Measurements from ENCODE around the gene SERGEF.

DNA sequence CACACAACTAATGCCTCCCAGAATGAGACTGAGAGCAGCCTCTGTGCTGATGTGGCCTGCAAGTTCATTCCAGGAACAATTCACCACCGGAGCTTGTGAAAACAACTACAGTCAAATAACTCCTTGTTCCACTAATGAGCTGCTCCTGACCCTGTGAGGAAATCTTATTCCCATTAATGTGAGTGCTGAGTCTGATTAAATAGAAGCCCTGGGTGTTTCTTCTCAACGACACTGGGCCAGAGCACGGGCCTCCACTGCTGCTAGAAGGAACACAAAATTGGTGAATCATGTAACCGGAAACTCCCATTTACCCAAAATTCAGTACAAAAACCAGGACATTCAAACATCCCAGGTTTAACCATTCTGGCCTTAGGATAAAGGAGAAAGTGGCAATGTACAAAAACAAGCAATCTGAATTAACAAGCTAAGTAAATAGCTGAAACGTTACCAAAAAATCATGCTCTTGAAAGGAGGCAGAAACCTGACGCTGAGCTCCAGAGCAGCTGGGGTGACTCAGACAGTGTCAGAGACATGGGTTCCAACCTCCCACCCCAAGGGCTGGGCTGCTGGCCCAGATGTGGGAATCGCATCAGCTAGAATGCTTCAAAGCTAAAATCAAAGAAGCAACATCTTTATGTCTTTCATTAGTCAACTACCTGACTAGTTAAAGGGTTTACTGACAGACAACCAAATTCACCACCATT is 26.7 kb downstream of the SERGEF start:
- TF ChIP-seq CTCF (IDR thresholded peaks at IDR 0.05 in 4 of 5, conservative IDR thresholded peaks at IDR 0.05 in 1 of 5), result no peak
- no peak for TF ChIP-seq POLR2A (IDR thresholded peaks at IDR 0.05)
